Ishikawa (cell line): ENCODE results near the gene SYNGR2.

Source experiments
- CEBPB ChIP-seq: IDR thresholded peaks from 2 replicates; pipeline ENCODE4 v1.6.1; 2012
- CREB1 ChIP-seq: IDR thresholded peaks from 2 replicates; pipeline ENCODE4 v1.6.1; 2012; ENCODE audit warnings: low read depth
- EGR1 ChIP-seq: IDR thresholded peaks from 2 replicates; pipeline ENCODE4 v1.6.1; 2012
- EP300 ChIP-seq: IDR thresholded peaks from 2 replicates; pipeline ENCODE4 v1.6.1; 2012; ENCODE audit warnings: borderline replicate concordance
- FOXM1 ChIP-seq: IDR thresholded peaks from 2 replicates; pipeline ENCODE4 v1.6.1; 2012; ENCODE audit warnings: low read depth, borderline replicate concordance
- MAX ChIP-seq: IDR thresholded peaks from 2 replicates; pipeline ENCODE4 v1.6.1; 2012
- NFIC ChIP-seq: IDR thresholded peaks from 2 replicates; pipeline ENCODE4 v1.6.1; 2012
- RAD21 ChIP-seq: IDR thresholded peaks from 2 replicates; pipeline ENCODE4 v1.6.1; 2012; ENCODE audit warnings: low read depth
- REST ChIP-seq: IDR thresholded peaks from 2 replicates; pipeline ENCODE4 v1.6.1; 2012; ENCODE audit warnings: low read depth, mild to moderate bottlenecking
- TAF1 ChIP-seq: IDR thresholded peaks from 2 replicates; pipeline ENCODE4 v1.6.1; 2012; ENCODE audit warnings: low read depth, mild to moderate bottlenecking
- TCF12 ChIP-seq: IDR thresholded peaks from 2 replicates; pipeline ENCODE4 v1.6.1; 2012; ENCODE audit warnings: low read depth
- TEAD4 ChIP-seq: IDR thresholded peaks from 2 replicates; pipeline ENCODE4 v1.6.1; 2012
- USF1 ChIP-seq: IDR thresholded peaks from 2 replicates; pipeline ENCODE4 v1.6.1; 2012
- YY1 ChIP-seq: IDR thresholded peaks from 2 replicates; pipeline ENCODE4 v1.6.1; 2012; ENCODE audit warnings: low read depth
- ZBTB7A ChIP-seq: IDR thresholded peaks from 2 replicates; pipeline ENCODE4 v1.6.1; 2012; ENCODE audit warnings: low read depth

Gene SYNGR2

GRCh38 chr17:78176548-78177025, 8.2 kb downstream of the SYNGR2 start:
- TF ChIP-seq EP300 = no peak
- no peak for TF ChIP-seq YY1
- no peak for TF ChIP-seq TCF12
- TF ChIP-seq MAX = no peak
- TF ChIP-seq FOXM1 = no peak
- TF ChIP-seq NFIC = no peak
- TF ChIP-seq RAD21 = no peak; the same call in 1 of the 2 replicates
- no peak for TF ChIP-seq EGR1
- TF ChIP-seq ZBTB7A = no peak
- no peak for TF ChIP-seq TAF1
- TF ChIP-seq REST = no peak

- TF ChIP-seq FOXM1 (no peak), EGR1 (no peak), TEAD4 (no peak), CREB1 (no peak), CEBPB (no peak), ZBTB7A (no peak)
These were observed 11.0 kb downstream of the SYNGR2 start for GRCh38 chr17:78179372-78179771.

GRCh38 chr17:78180083-78180482, 11.7 kb downstream of the SYNGR2 start:
- TF ChIP-seq ZBTB7A = no peak
- TF ChIP-seq MAX = no peak
- TF ChIP-seq TCF12 = no peak
- TF ChIP-seq EGR1 = no peak
- TF ChIP-seq RAD21 = no peak
- no peak for TF ChIP-seq NFIC
- no peak for TF ChIP-seq TAF1
- no peak for TF ChIP-seq CEBPB
- no peak for TF ChIP-seq YY1
- no peak for TF ChIP-seq FOXM1
- no peak for TF ChIP-seq REST
- no peak for TF ChIP-seq CREB1

- TF ChIP-seq TAF1 (no peak), CREB1 (no peak), YY1 (no peak), REST (no peak), NFIC (no peak), CEBPB (no peak), MAX (no peak), ZBTB7A (no peak), TEAD4 (no peak), EP300 (no peak), EGR1 (no peak), USF1 (no peak)
These were observed 12.1 kb downstream of the SYNGR2 start for GRCh38 chr17:78180508-78180907.

- no peak for TF ChIP-seq FOXM1
- TF ChIP-seq ZBTB7A = no peak
- no peak for TF ChIP-seq YY1
- no peak for TF ChIP-seq TEAD4
- TF ChIP-seq TAF1 = no peak
- no peak for TF ChIP-seq EP300
- TF ChIP-seq CEBPB = no peak
These were observed 14.1 kb downstream of the SYNGR2 start for GRCh38 chr17:78182504-78182903.
